Measurements from ENCODE around the gene NAPA.

Gene NAPA

GRCh38 chr19:47521473-47522180, 6.8 kb upstream of the NAPA start:
- no peak for DNase-seq (ENCODE audit: low spot score)

- no peak for DNase-seq (ENCODE audit: low spot score)
Measured at GRCh38 chr19:47520839-47521238, 6.0 kb upstream of the NAPA start.

GRCh38 chr19:47520343-47520806, 5.5 kb upstream of the NAPA start:
- DNase-seq (ENCODE audit: low spot score): no peak

GRCh38 chr19:47518854-47519253, 4.0 kb upstream of the NAPA start:
- no peak for DNase-seq (ENCODE audit: low spot score)

GRCh38 chr19:47518139-47518538, 3.3 kb upstream of the NAPA start:
- DNase-seq (ENCODE audit: low spot score): no peak

- no peak for DNase-seq (ENCODE audit: low spot score)
Measured at GRCh38 chr19:47514151-47514868, 553 bp downstream of the NAPA start.

GRCh38 chr19:47512948-47513319, 1.9 kb downstream of the NAPA start:
- no peak for DNase-seq (ENCODE audit: low spot score)

GRCh38 chr19:47512183-47512947, 2.5 kb downstream of the NAPA start:
- DNase-seq (ENCODE audit: low spot score): no peak

- no peak for DNase-seq (ENCODE audit: low spot score)
Measured at GRCh38 chr19:47511681-47512080, 3.2 kb downstream of the NAPA start.

GRCh38 chr19:47511128-47511517, 3.7 kb downstream of the NAPA start:
- DNase-seq (ENCODE audit: low spot score): no peak

- no peak for DNase-seq (ENCODE audit: low spot score)
Measured at GRCh38 chr19:47510516-47511127, 4.2 kb downstream of the NAPA start.

- no peak for DNase-seq (ENCODE audit: low spot score)
Measured at GRCh38 chr19:47509973-47510372, 4.9 kb downstream of the NAPA start.

GRCh38 chr19:47509170-47509847, 5.6 kb downstream of the NAPA start:
- no peak for DNase-seq (ENCODE audit: low spot score)

- DNase-seq (ENCODE audit: low spot score): no peak
Measured at GRCh38 chr19:47508721-47509120, 6.1 kb downstream of the NAPA start.

GRCh38 chr19:47507924-47508553, 6.8 kb downstream of the NAPA start:
- no peak for DNase-seq (ENCODE audit: low spot score)

- DNase-seq (ENCODE audit: low spot score): no peak
Measured at GRCh38 chr19:47507012-47507411, 7.9 kb downstream of the NAPA start.

GRCh38 chr19:47506459-47506858, 8.4 kb downstream of the NAPA start:
- no peak for DNase-seq (ENCODE audit: low spot score)

GRCh38 chr19:47505506-47505905, 9.4 kb downstream of the NAPA start:
- no peak for DNase-seq (ENCODE audit: low spot score)

- DNase-seq (ENCODE audit: low spot score): no peak
Measured at GRCh38 chr19:47503826-47504150, 11.1 kb downstream of the NAPA start.

GRCh38 chr19:47503130-47503825, 11.6 kb downstream of the NAPA start:
- DNase-seq (ENCODE audit: low spot score): no peak
